Activated T-cell treated with anti-CD3 and anti-CD28 coated beads for 24 hours (primary cell): ENCODE results near the gene HMX3.

Experiments used
- DNase-seq: peaks from one replicate; pipeline ENCODE4 v3.0.0-alpha.2; 2020; ENCODE audit warnings: low read depth

The HMX3 gene

GRCh38 chr10:123147635-123148413 is 12.1 kb downstream of the HMX3 start, which contains the start of gene HMX2:
Gene HMX2, plus strand, starts transcription at chr10:123148136. Its CDS starts 243 bp downstream, at chr10:123148379.
- no peak for DNase-seq

GRCh38 chr10:123148414-123149161 is 12.8 kb downstream of the HMX3 start:
- no peak for DNase-seq

- DNase-seq, result no peak
Measured at GRCh38 chr10:123149162-123149567, 13.4 kb downstream of the HMX3 start.

GRCh38 chr10:123149568-123150270 is 13.9 kb downstream of the HMX3 start:
- peak; percentile 44 for DNase-seq

- no peak for DNase-seq
Measured at GRCh38 chr10:123150271-123150985, 14.7 kb downstream of the HMX3 start.

GRCh38 chr10:123150986-123151736 is 15.4 kb downstream of the HMX3 start:
- no peak for DNase-seq

GRCh38 chr10:123151737-123152135 is 16.0 kb downstream of the HMX3 start:
- DNase-seq, result no peak

GRCh38 chr10:123153486-123154091 is 17.8 kb downstream of the HMX3 start:
- no peak for DNase-seq

- peak; percentile 94 for DNase-seq
Measured at GRCh38 chr10:123154092-123154710, 18.4 kb downstream of the HMX3 start, which contains the start of gene BUB3. Gene BUB3, plus strand, starts transcription at chr10:123154402. Its CDS starts 516 bp downstream, at chr10:123154918.

GRCh38 chr10:123154711-123155505 is 19.1 kb downstream of the HMX3 start:
- peak; percentile 44 for DNase-seq

- DNase-seq, result no peak
Measured at GRCh38 chr10:123156078-123156477, 20.3 kb downstream of the HMX3 start.

GRCh38 chr10:123157210-123157609 is 21.4 kb downstream of the HMX3 start:
- no peak for DNase-seq

- no peak for DNase-seq
Measured at GRCh38 chr10:123158682-123159081, 22.9 kb downstream of the HMX3 start.

GRCh38 chr10:123160311-123160980 is 24.7 kb downstream of the HMX3 start:
- DNase-seq, result no peak

- no peak for DNase-seq
Measured at GRCh38 chr10:123164319-123164718, 28.5 kb downstream of the HMX3 start.

- no peak for DNase-seq
Measured at GRCh38 chr10:123165445-123166072, 29.8 kb downstream of the HMX3 start.

- no peak for DNase-seq
Measured at GRCh38 chr10:123166618-123167017, 30.8 kb downstream of the HMX3 start.

GRCh38 chr10:123170961-123171360 is 35.2 kb downstream of the HMX3 start:
- no peak for DNase-seq
